ENCODE results near the gene PROSER3. TPM values are rescaled to one million over a fixed set of nuclear protein-coding genes. Genes with fewer than 3 reads are reported as not detected.

Gene PROSER3
- total and polyA plus RNA-seq, 4 donors = 10.0 to 32.2 (median 12.1) TPM

GRCh38 chr19:35781650-35782049 lies 23.7 kb downstream of the PROSER3 start:
- no peak for ATAC-seq (ENCODE audit: insufficient read depth, low FRiP score)
- no peak for DNase-seq
- no peaks in the 10 kb centered on the region for H3K27me3 ChIP-seq (ENCODE audit: control insufficient read depth in 3 of 3, insufficient read depth in 3 of 3, low read length in 2 of 3)
- peaks cover 0 to 45% (median 28%) of the 10 kb centered on the region in 4 donors for H3K36me3 ChIP-seq (ENCODE audit: control insufficient read depth in 4 of 4, insufficient read depth in 4 of 4, low read length in 4 of 4)
- WGBS, 2 donors = 85 to 92% methylated on average over 9 of the region's 9 CpGs
- H3K9me3 ChIP-seq (ENCODE audit: control insufficient read depth in 4 of 4, insufficient read depth in 3 of 4, low read length in 3 of 4) = no peaks in the 10 kb centered on the region
- no peak overlapping the region for H3K27ac ChIP-seq (ENCODE audit: low read depth in 1 of 2, low read length in 1 of 2)
- no peak overlapping the region for H3K4me3 ChIP-seq
- H3K4me1 ChIP-seq (ENCODE audit: control insufficient read depth in 5 of 5, insufficient read depth in 5 of 5, low read length in 5 of 5) = peaks cover 0 to 8% (median under 1%) of the 10 kb centered on the region in 5 donors
- TF ChIP-seq, protein P1, sequence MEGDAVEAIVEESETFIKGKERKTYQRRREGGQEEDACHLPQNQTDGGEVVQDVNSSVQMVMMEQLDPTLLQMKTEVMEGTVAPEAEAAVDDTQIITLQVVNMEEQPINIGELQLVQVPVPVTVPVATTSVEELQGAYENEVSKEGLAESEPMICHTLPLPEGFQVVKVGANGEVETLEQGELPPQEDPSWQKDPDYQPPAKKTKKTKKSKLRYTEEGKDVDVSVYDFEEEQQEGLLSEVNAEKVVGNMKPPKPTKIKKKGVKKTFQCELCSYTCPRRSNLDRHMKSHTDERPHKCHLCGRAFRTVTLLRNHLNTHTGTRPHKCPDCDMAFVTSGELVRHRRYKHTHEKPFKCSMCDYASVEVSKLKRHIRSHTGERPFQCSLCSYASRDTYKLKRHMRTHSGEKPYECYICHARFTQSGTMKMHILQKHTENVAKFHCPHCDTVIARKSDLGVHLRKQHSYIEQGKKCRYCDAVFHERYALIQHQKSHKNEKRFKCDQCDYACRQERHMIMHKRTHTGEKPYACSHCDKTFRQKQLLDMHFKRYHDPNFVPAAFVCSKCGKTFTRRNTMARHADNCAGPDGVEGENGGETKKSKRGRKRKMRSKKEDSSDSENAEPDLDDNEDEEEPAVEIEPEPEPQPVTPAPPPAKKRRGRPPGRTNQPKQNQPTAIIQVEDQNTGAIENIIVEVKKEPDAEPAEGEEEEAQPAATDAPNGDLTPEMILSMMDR (IDR thresholded peaks at IDR 0.05; ENCODE audit: control extremely low read depth, extremely low read depth) = no peak
- H3K9ac ChIP-seq (ENCODE audit: insufficient read depth in 1 of 2, low read length in 2 of 2) = no peak overlapping the region

GRCh38 chr19:35782589-35782988 lies 24.6 kb downstream of the PROSER3 start:
- Histone ChIP-seq H3K4me1 (ENCODE audit: control insufficient read depth in 5 of 5, insufficient read depth in 5 of 5, low read length in 5 of 5) (no peaks in the 10 kb centered on the region), H3K27ac (ENCODE audit: low read depth in 1 of 2, low read length in 1 of 2) (no peak overlapping the region), H3K9me3 (ENCODE audit: control insufficient read depth in 4 of 4, insufficient read depth in 3 of 4, low read length in 3 of 4) (no peaks in the 10 kb centered on the region), H3K36me3 (ENCODE audit: control insufficient read depth in 4 of 4, insufficient read depth in 4 of 4, low read length in 4 of 4) (peaks cover 0 to 44% (median 28%) of the 10 kb centered on the region in 4 donors), H3K27me3 (ENCODE audit: control insufficient read depth in 3 of 3, insufficient read depth in 3 of 3, low read length in 2 of 3) (no peaks in the 10 kb centered on the region), H3K9ac (ENCODE audit: insufficient read depth in 1 of 2, low read length in 2 of 2) (no peak overlapping the region), H3K4me3 (no peak overlapping the region)
- WGBS, 2 donors = 95 to 96% methylated on average over 12 of the region's 12 CpGs
- ATAC-seq (ENCODE audit: insufficient read depth, low FRiP score) (no peak), DNase-seq (no peak)
- TF ChIP-seq, protein P1 (IDR thresholded peaks at IDR 0.05; ENCODE audit: control extremely low read depth, extremely low read depth) = no peak

GRCh38 chr19:35783469-35784434 lies 25.8 kb downstream of the PROSER3 start:
- 91% methylated on average over 26 to 28 of the region's 28 CpGs for WGBS, 2 donors
- ATAC-seq (ENCODE audit: insufficient read depth, low FRiP score) (no peak), DNase-seq (no peak)
- no peak overlapping the region for H3K27ac ChIP-seq (ENCODE audit: low read depth in 1 of 2, low read length in 1 of 2)
- TF ChIP-seq, protein P1 (IDR thresholded peaks at IDR 0.05; ENCODE audit: control extremely low read depth, extremely low read depth) = no peak
- H3K9ac ChIP-seq (ENCODE audit: insufficient read depth in 1 of 2, low read length in 2 of 2) = no peak overlapping the region
- H3K9me3 ChIP-seq (ENCODE audit: control insufficient read depth in 4 of 4, insufficient read depth in 3 of 4, low read length in 3 of 4) = no peaks in the 10 kb centered on the region
- H3K36me3 ChIP-seq (ENCODE audit: control insufficient read depth in 4 of 4, insufficient read depth in 4 of 4, low read length in 4 of 4) = peaks cover 0 to 36% (median 26%) of the 10 kb centered on the region in 4 donors
- no peak overlapping the region for H3K4me3 ChIP-seq
- H3K4me1 ChIP-seq (ENCODE audit: control insufficient read depth in 5 of 5, insufficient read depth in 5 of 5, low read length in 5 of 5) = no peaks in the 10 kb centered on the region
- H3K27me3 ChIP-seq (ENCODE audit: control insufficient read depth in 3 of 3, insufficient read depth in 3 of 3, low read length in 2 of 3) = no peaks in the 10 kb centered on the region
